PC-3 (cell line): ENCODE results near the gene FCSK. TPM values are rescaled to one million over a fixed set of nuclear protein-coding genes. Genes with fewer than 3 reads are reported as not detected.

Experiments
- ATAC-seq: fragments of 200-7000 bp; cut with Tn5 transposase; 2 replicates; pipeline ENCODE4 v1.9.1; 2020; ENCODE audit warnings: mild to moderate bottlenecking, moderate library complexity
- BruUV-seq: library from RNA; stranded (reverse); fragments of 400-500 nt; replicated peaks from 2 replicates; lab custom pipeline; 2021; lab: Mats Ljungman, UMichigan
- CTCF ChIA-PET: fragments of 300-600 bp; sonication (Branson Sonifier 250); formaldehyde crosslinking; loops from one replicate; lab custom pipeline; 2022; ENCODE audit warnings: antibody characterized with exemption; lab: Charles Lee
- POLR2A ChIA-PET: fragments of 300-600 bp; sonication (Branson Sonifier 250); formaldehyde crosslinking; loops from one replicate; lab custom pipeline; 2022; ENCODE audit warnings: antibody characterized with exemption; ENCODE audit not compliant: unreplicated experiment; lab: Charles Lee
- DNase-seq: peaks from one replicate; pipeline ENCODE4 v3.0.0-alpha.2; 2015
- H2AFZ ChIP-seq: fragments of 300-600 bp; sonication (generic); 2 replicates; pipeline ENCODE4 v1.6.0; 2016; ENCODE audit warnings: antibody characterized with exemption, low read length
- H3F3A ChIP-seq: fragments of 300-600 bp; sonication (generic); one replicate; pipeline ENCODE4 v1.6.0; 2017; ENCODE audit warnings: antibody characterized with exemption, low read length, control low read depth, mild to moderate bottlenecking; ENCODE audit not compliant: unreplicated experiment
- H3K27ac ChIP-seq: fragments of 300-600 bp; sonication (generic); 2 replicates; pipeline ENCODE4 v1.5.1; 2016; ENCODE audit warnings: mild to moderate bottlenecking, low read length
- H3K27me3 ChIP-seq: fragments of 300-600 bp; sonication (generic); 2 replicates; pipeline ENCODE4 v1.6.1; 2016; ENCODE audit warnings: low read length, mixed read lengths
- H3K36me3 ChIP-seq: fragments of 300-600 bp; sonication (generic); 2 replicates; pipeline ENCODE4 v1.6.1; 2016; ENCODE audit warnings: low read depth, mixed run types, low read length, mixed read lengths
- H3K4me1 ChIP-seq: fragments of 300-600 bp; sonication (generic); 2 replicates; pipeline ENCODE4 v1.5.1; 2016; ENCODE audit warnings: low read length; ENCODE audit not compliant: insufficient read depth
- H3K4me2 ChIP-seq: fragments of 300-600 bp; sonication (generic); 2 replicates; pipeline ENCODE4 v1.6.0; 2016; ENCODE audit warnings: low read length
- H3K4me3 ChIP-seq: fragments of 300-600 bp; sonication (generic); 2 replicates; pipeline ENCODE4 v1.5.1; 2016; ENCODE audit warnings: mild to moderate bottlenecking, low read length, mixed read lengths
- H3K79me2 ChIP-seq: fragments of 300-600 bp; sonication (generic); 2 replicates; pipeline ENCODE4 v1.6.1; 2017; ENCODE audit warnings: low read length, mixed read lengths
- H3K9ac ChIP-seq: fragments of 300-600 bp; sonication (generic); 2 replicates; pipeline ENCODE4 v1.6.0; 2016; ENCODE audit warnings: mild to moderate bottlenecking, low read length
- H3K9me2 ChIP-seq: fragments of 300-600 bp; sonication (generic); replicated peaks from 2 replicates; pipeline ENCODE4 v1.6.1; 2016; ENCODE audit warnings: mixed run types, low read length, mixed read lengths
- H3K9me3 ChIP-seq: fragments of 300-600 bp; sonication (generic); 2 replicates; pipeline ENCODE4 v1.6.1; 2016; ENCODE audit warnings: low read length, mixed read lengths
- H4K20me1 ChIP-seq: fragments of 300-600 bp; sonication (generic); 2 replicates; pipeline ENCODE4 v1.6.1; 2016; ENCODE audit warnings: low read length, mixed read lengths
- CTCF ChIP-seq: fragments of 300-600 bp; sonication (generic); conservative IDR thresholded peaks from 2 replicates; pipeline ENCODE4 v1.5.1; 2017; ENCODE audit warnings: antibody characterized with exemption, low read depth, mild to moderate bottlenecking, low read length
- EZH2 ChIP-seq: fragments of 300-600 bp; sonication (generic); IDR thresholded peaks from one replicate; pipeline ENCODE4 v1.6.1; 2017; ENCODE audit warnings: antibody characterized with exemption, mild to moderate bottlenecking, low read length; ENCODE audit not compliant: unreplicated experiment
- EZH2phosphoT487 ChIP-seq: fragments of 300-600 bp; sonication (generic); IDR thresholded peaks from 2 replicates; pipeline ENCODE4 v1.6.1; 2018; ENCODE audit warnings: mild to moderate bottlenecking, antibody characterized with exemption, low read length, borderline replicate concordance
- intact Hi-C: fragments of 100-400 bp; cut with micrococcal nuclease; formaldehyde crosslinking; loops from 2 replicates; pipeline ENCODE4 v1.9.0; 2023
- total RNA-seq: library from RNA; depleted of rRNA; stranded (reverse); fragments of >200 nt; gene quantifications from 2 replicates; pipeline ENCODE4 v1.2.3, GENCODE V29; 2014

FCSK gene
- total RNA-seq, 1 experiment from 2014 or later: 11.7 TPM

GRCh38 chr16:70472786-70473433, 18.5 kb downstream of the FCSK start:
- ChIA-PET POLR2A (no interaction called here), CTCF (no interaction called here)
- Histone ChIP-seq H2AFZ (no peak overlapping the region), H3K9ac (no peak overlapping the region), H3K4me2 (no peak overlapping the region), H3K4me3 (no peak overlapping the region), H4K20me1 (no peaks in the 10 kb centered on the region), H3K9me3 (no peaks in the 10 kb centered on the region), H3K27me3 (no peaks in the 10 kb centered on the region), H3K4me1 (peaks cover 19% of the 10 kb centered on the region), H3K36me3 (no peaks in the 10 kb centered on the region), H3F3A (no peaks in the 10 kb centered on the region), H3K9me2 (no peaks in the 10 kb centered on the region), H3K27ac (no peak overlapping the region), H3K79me2 (no peaks in the 10 kb centered on the region)
- TF ChIP-seq CTCF: no peak
- no peak for TF ChIP-seq EZH2
- no peak for TF ChIP-seq EZH2phosphoT487
- no peak for DNase-seq
- intact Hi-C loops: no loop called here
- ATAC-seq: no peak
- BruUV-seq: no TSS peak

- ChIA-PET POLR2A (no interaction called here), CTCF (no interaction called here)
- H3K9ac ChIP-seq: no peak overlapping the region
- no TSS peak for BruUV-seq
- no peak overlapping the region for H3K4me3 ChIP-seq
- no peaks in the 10 kb centered on the region for H3K9me3 ChIP-seq
- no peak for ATAC-seq
- H3K27ac ChIP-seq: no peak overlapping the region
- no peak overlapping the region for H2AFZ ChIP-seq
- no peak for TF ChIP-seq EZH2phosphoT487
- no peak for TF ChIP-seq CTCF
- no peak for TF ChIP-seq EZH2
- no peaks in the 10 kb centered on the region for H3K36me3 ChIP-seq
- peaks cover 19% of the 10 kb centered on the region for H3K4me1 ChIP-seq
- no peaks in the 10 kb centered on the region for H3K79me2 ChIP-seq
- H3K9me2 ChIP-seq: no peaks in the 10 kb centered on the region
- no peak overlapping the region for H3K4me2 ChIP-seq
- no peaks in the 10 kb centered on the region for H4K20me1 ChIP-seq
- no peaks in the 10 kb centered on the region for H3F3A ChIP-seq
- intact Hi-C loops: no loop called here
- H3K27me3 ChIP-seq: no peaks in the 10 kb centered on the region
- no peak for DNase-seq
Measured at GRCh38 chr16:70473446-70474319, 19.3 kb downstream of the FCSK start.
